ENCODE measurements around the gene PLXNA1. TPM values are rescaled to one million over a fixed set of nuclear protein-coding genes. Genes with fewer than 3 reads are reported as not detected.
A peak's percentile ranks its signal among the peaks of the same experiment; 100 is the strongest.

PLXNA1 gene
- total RNA-seq, 2 donors from 2014 or later = 3.4 to 7.9 TPM

DNA sequence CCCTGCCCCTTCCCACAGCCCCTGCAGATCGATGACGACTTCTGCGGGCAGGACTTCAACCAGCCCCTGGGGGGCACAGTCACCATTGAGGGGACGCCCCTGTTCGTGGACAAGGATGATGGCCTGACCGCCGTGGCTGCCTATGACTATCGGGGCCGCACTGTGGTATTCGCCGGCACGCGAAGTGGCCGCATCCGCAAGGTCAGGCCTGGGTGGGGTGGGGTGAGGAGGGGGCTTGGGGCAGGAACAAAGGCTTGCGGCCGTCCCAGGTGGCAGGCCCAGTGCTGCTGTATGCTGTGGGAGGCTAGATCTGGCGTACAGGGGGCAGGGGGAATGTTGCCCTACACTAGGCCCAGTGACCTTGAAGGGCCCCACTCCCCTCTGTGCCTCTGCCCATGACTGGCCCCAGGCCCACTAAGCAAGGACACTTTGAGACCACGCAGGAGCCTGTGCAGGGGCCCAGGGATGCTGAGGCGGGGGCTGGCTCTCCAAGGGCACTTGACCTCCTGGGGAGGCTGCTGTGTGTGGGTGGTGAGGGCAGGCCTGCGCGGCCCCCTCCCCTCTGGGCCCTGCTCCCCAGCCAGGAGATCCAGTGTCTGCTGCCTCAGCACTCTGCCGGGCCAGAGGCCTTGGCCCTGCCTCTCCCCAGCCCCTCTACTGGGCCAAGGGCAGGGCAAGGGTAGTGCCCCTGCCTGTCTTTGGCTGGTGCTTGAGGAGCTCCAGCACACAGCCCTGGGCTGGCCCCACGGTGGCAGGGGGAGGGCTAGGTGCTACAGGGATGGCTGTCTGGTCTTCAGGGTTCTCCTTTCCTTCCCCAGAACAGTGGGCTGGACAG, 8.7 kb downstream of the PLXNA1 start:
- Mint-ChIP-seq H3K36me3 (no peaks in the 10 kb centered on the region), H3K27ac (no peak overlapping the region), H3K9me3 (no peaks in the 10 kb centered on the region), H3K4me1 (ENCODE audit: low read depth in 2 of 2) (peaks cover 0 to 3% of the 10 kb centered on the region in 2 donors), H3K4me3 (no peak overlapping the region), H3K27me3 (no peaks in the 10 kb centered on the region)
- ATAC-seq (no peak), DNase-seq (ENCODE audit: low spot score) (no peak)

DNA sequence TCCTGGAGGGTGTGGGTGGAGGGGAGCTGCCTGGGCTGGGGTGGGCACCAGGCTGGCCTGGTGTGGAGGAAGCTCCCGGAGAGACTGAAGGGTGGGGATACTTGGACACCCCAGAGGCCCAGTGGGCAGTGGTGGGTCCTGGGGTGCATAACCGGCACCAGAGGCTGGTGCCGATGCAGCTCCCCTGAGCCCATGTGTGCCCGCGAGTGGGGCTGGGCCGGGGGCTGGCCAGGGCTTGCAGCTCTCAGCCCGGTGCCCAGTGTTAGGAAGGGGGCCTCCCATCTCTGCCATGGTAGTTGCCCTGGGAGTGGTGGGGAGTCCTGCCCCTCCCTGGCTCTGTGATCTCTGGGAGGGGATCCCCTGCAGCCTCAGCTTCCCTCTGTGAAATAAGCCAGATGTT, 9.3 kb downstream of the PLXNA1 start:
- Mint-ChIP-seq H3K4me1 (ENCODE audit: low read depth in 2 of 2) (peaks cover 0 to 3% of the 10 kb centered on the region in 2 donors), H3K36me3 (no peaks in the 10 kb centered on the region), H3K9me3 (no peaks in the 10 kb centered on the region), H3K27ac (no peak overlapping the region), H3K27me3 (no peaks in the 10 kb centered on the region), H3K4me3 (no peak overlapping the region)
- ATAC-seq (peak in 1 of 2 donors; percentile 9), DNase-seq (ENCODE audit: low spot score) (no peak)

DNA sequence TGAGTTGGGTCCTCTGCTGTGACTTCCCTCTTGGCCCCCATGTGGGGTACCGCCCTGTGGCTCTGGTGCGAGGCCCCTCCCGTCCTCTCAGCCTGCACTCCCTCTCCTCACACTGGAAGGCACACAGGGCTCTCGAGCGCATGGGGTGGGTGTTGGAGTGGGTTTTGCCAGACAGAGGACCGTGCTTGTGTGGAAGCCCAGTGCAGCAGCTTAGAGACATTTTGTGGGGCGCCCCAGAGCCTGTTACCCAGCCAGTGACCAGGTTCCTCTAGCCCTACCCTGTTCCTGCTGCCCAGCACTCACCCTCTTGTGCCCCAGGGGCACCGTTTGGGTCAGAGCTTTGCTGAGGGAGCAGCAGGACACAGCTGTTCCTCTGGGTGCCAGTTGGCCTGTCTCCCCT, 9.9 kb downstream of the PLXNA1 start:
- Mint-ChIP-seq H3K27ac (no peak overlapping the region), H3K4me1 (ENCODE audit: low read depth in 2 of 2) (no peaks in the 10 kb centered on the region), H3K9me3 (no peaks in the 10 kb centered on the region), H3K4me3 (no peak overlapping the region), H3K27me3 (no peaks in the 10 kb centered on the region), H3K36me3 (no peaks in the 10 kb centered on the region)
- DNase-seq (ENCODE audit: low spot score) (no peak), ATAC-seq (no peak)

DNA sequence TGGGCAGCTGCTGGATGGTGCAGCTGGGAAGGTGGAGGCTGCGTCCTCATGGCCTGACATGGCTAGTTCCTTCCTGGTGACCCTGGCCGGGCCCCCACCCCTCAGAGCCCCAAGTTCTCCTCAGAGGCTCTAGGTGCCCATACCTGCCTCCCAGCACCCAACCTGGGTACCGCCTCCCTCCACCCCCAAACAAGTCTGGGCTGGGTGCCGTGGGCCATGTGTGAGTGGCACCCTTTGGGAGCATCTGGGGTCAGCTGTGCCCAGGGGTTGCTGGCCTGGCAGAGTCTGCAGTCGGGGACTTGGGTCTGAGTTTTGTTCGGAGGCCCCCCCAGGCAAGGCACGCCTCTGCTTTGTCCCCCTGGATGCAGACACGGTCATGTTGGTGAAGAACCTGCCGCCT, 10.5 kb downstream of the PLXNA1 start:
- no peaks in the 10 kb centered on the region for H3K27me3 Mint-ChIP-seq
- ATAC-seq (no peak), DNase-seq (ENCODE audit: low spot score) (no peak)
- H3K27ac Mint-ChIP-seq = no peak overlapping the region
- H3K4me3 Mint-ChIP-seq = no peak overlapping the region
- no peaks in the 10 kb centered on the region for H3K9me3 Mint-ChIP-seq
- H3K36me3 Mint-ChIP-seq = no peaks in the 10 kb centered on the region
- H3K4me1 Mint-ChIP-seq (ENCODE audit: low read depth in 2 of 2) = no peaks in the 10 kb centered on the region

DNA sequence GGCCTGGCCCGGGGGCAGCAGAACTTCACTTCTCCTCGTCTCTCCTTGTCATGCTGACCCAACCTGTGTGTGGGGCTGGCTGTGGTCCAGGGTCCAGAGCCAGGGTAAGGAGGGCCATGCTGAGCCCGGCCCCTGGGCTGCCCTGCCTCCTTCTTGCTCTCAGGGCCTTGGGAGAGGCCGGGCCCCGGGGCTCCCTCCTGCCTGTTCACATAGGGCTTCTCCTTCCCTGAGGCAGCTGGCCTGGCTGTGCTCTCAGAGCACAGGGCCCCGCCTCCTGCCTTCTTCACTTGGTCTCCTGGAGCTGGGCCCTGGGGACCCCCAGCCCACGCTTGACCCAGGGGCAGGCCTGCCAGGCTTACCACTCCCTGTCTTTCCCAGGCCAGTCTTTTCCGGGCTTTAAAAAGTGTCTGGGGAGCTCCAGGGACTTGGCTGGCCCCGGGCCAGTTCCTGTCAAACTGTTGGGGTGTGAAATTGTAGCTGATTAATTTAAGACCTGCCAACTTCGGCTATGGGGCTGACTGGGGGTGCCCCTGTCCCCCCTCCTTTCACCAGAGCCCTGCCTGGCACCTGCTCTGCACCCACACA, 11.8 kb downstream of the PLXNA1 start:
- no peaks in the 10 kb centered on the region for H3K36me3 Mint-ChIP-seq

DNA sequence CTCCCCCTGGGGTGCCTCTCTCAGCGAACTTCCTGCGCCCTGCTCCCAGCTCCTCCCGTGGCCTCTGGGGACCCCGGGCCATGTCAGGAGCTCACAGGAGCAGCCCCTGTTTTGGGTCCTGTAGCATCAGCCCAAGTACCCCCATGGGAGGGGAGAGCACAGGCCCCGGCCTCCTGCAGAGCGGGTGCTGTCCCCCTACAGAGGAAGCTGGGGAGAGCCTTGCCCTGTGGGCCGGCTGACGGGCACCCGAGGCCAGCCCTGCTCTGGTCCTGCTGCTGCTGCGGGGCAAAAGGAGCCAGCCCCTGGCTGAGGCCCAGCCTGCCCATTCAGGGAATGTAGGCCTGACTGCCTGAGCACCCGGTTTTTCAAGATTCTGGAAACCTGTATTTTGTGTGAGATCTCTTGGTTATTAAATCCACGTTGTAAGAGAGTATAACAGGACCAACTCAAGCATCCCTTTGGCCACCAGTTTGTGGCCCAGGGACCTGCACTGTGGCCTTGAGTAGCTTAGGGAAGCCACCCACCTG, 12.4 kb downstream of the PLXNA1 start:
- Mint-ChIP-seq H3K9me3 (no peaks in the 10 kb centered on the region), H3K4me1 (ENCODE audit: low read depth in 2 of 2) (no peaks in the 10 kb centered on the region), H3K36me3 (no peaks in the 10 kb centered on the region), H3K27me3 (no peaks in the 10 kb centered on the region), H3K27ac (no peak overlapping the region), H3K4me3 (no peak overlapping the region)
- ATAC-seq (no peak), DNase-seq (ENCODE audit: low spot score) (no peak)

More for the DNA sequence above, 11.8 kb downstream of the PLXNA1 start:
- Mint-ChIP-seq H3K9me3 (no peaks in the 10 kb centered on the region), H3K4me1 (ENCODE audit: low read depth in 2 of 2) (no peaks in the 10 kb centered on the region), H3K27me3 (no peaks in the 10 kb centered on the region), H3K27ac (no peak overlapping the region), H3K4me3 (no peak overlapping the region)
- ATAC-seq (no peak), DNase-seq (ENCODE audit: low spot score) (no peak)

DNA sequence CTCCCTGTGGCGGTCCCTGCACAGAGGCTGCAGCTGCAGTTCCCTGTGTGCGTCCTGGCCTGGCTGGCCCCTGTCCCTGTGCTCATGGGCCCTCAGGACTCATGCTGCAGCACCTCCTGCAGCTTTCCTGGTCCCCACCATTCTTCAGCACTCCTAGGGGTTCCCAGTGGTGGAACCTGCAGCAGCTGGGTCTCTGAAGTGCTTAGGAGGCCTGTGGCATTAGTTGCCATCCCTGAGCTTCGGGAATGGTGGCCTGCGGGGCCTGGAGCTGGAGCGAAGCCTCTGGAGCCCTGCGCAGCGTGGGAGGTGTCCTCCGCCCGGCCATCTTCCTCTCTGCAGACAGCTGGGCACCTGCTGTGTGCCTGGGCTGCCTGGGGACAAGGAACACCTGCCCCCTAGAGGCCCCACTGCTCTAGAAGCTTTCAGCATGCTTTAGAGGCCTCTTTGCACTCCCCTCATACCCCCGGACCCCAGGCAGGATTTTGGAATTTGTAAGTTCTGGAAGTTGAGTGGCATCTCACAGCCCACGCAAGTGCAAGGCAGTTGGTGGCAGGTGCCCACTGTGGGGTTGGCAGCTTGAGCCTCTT, 13.1 kb downstream of the PLXNA1 start:
- no peak overlapping the region for H3K4me3 Mint-ChIP-seq
- ATAC-seq (no peak), DNase-seq (ENCODE audit: low spot score) (no peak)
- no peaks in the 10 kb centered on the region for H3K9me3 Mint-ChIP-seq
- H3K27ac Mint-ChIP-seq = no peak overlapping the region
- no peaks in the 10 kb centered on the region for H3K4me1 Mint-ChIP-seq (ENCODE audit: low read depth in 2 of 2)
- H3K36me3 Mint-ChIP-seq = no peaks in the 10 kb centered on the region
- no peaks in the 10 kb centered on the region for H3K27me3 Mint-ChIP-seq

DNA sequence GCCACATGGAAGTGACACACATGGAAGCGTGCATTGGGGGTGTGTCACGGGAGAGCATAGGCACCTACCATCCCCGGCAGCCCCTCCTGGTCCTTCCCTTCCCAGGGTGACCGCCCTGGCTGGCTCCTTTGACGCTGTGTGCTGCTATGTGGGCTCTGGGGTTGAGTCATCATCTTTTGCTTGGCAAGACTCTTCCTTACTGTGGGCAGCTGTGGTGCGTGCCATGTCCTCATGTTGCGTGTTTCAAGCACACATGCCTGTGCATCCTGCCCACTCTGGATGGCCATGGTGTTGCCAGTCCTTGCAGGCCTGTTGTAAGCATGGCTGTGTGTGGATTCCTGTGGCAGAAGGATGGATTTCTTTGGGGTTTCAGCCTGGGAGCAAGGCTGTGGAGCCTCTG, 14.0 kb downstream of the PLXNA1 start:
- ATAC-seq = no peak
- Mint-ChIP-seq H3K4me1 (ENCODE audit: low read depth in 2 of 2) (no peaks in the 10 kb centered on the region), H3K27ac (no peak overlapping the region), H3K4me3 (no peak overlapping the region), H3K9me3 (no peaks in the 10 kb centered on the region), H3K36me3 (no peaks in the 10 kb centered on the region), H3K27me3 (no peaks in the 10 kb centered on the region)
- no peak for DNase-seq (ENCODE audit: low spot score)

DNA sequence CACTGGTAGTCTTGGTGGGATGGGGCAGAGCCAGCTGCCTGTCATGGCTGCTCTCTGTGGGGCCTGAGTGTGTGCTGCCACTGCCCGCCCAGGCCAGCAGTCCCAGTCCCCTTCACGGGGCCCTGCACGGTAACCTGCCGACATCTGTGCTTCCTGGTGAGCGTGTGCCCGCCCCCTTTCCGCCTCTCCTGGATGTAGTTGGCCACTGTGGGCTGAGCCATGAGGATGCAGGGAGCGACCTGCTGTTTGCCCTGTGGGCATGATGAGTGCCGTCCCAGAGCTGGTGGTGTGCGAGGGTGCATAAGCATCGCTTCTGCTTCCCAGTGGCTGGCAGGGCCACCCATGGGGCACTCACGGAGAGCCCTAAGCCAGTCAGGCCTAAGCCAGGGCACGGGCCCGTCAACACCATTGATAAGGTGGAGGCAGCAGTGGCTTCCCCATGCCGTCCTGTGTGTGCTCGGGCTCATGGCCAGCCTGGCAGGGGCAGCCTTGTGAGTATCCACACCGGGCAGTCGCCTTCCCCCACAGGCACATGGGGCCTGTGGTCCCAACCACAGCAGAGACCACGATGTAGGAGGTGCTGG, 14.6 kb downstream of the PLXNA1 start:
- no peaks in the 10 kb centered on the region for H3K27me3 Mint-ChIP-seq
- DNase-seq (ENCODE audit: low spot score) = no peak
- ATAC-seq = no peak
- H3K4me3 Mint-ChIP-seq = no peak overlapping the region
- H3K4me1 Mint-ChIP-seq (ENCODE audit: low read depth in 2 of 2) = no peaks in the 10 kb centered on the region
- H3K36me3 Mint-ChIP-seq = no peaks in the 10 kb centered on the region
- H3K27ac Mint-ChIP-seq = no peak overlapping the region
- no peaks in the 10 kb centered on the region for H3K9me3 Mint-ChIP-seq

DNA sequence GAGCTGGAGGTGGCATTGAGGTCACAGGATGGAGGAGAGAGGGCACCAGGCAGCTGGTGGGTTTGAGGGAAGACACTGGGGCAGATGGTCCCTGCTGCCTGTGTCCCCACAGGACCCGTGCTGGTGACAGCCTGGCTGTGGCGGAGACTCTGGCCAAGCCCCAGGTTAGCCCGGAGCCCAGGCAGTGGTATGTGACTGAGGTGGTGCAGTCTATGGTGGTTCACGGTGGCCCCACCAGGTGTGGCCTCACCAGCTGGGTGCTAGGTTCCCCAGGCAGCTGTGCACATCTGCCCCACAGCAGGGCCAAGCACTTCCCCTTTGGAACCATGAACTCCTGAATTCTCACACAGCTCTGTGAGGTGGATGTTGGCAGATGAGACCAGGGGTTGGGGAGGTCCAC, 15.4 kb downstream of the PLXNA1 start:
- H3K36me3 Mint-ChIP-seq = no peaks in the 10 kb centered on the region
- no peak for DNase-seq (ENCODE audit: low spot score)
- H3K4me1 Mint-ChIP-seq (ENCODE audit: low read depth in 2 of 2) = no peaks in the 10 kb centered on the region
- no peaks in the 10 kb centered on the region for H3K27me3 Mint-ChIP-seq
- no peaks in the 10 kb centered on the region for H3K9me3 Mint-ChIP-seq
- no peak overlapping the region for H3K4me3 Mint-ChIP-seq
- no peak overlapping the region for H3K27ac Mint-ChIP-seq
- no peak for ATAC-seq

DNA sequence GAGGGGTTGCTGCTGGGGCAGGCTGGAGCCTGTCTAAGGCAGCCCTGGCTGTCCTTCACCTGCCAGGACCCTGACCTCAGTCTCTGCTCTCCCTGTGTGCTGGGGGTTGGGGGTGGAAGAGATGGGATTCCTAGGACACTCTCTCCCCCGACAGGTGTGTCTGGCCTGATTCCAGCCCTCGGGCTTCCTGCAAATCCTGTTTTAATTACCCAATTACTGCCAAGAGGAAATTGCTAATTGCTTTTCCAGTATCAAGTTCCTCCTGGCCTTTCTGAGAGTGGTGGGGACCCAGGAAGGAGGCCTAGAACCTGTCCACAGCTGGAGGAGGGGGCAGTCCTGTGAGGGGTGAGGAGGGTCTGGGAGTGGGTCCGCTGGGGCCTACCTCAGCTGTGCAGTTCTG, 15.8 kb downstream of the PLXNA1 start:
- Mint-ChIP-seq H3K9me3 (no peaks in the 10 kb centered on the region), H3K27me3 (no peaks in the 10 kb centered on the region), H3K36me3 (no peaks in the 10 kb centered on the region), H3K4me3 (no peak overlapping the region), H3K27ac (no peak overlapping the region), H3K4me1 (ENCODE audit: low read depth in 2 of 2) (no peaks in the 10 kb centered on the region)
- DNase-seq (ENCODE audit: low spot score) = no peak
- ATAC-seq = no peak

DNA sequence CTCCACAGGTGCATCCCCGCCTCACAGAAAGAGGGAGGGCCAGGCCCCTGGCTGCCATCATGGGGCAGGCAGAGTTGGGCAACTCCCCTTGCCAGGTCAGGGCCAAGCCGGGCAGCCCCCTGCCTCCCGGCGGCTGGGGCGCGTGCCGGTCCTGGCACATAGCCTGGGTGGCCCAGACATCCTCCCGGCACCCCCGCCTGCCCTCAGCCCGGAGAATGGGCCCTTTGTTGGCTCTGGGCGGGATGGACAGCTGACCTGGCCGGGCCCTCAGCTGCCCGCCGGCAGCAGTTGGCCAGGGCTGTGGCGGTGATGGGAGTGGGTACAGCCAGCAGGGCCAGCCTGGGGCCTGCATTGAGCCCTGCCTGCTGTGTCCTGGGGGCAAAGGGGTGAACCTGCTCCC, 16.5 kb downstream of the PLXNA1 start:
- Mint-ChIP-seq H3K4me3 (no peak overlapping the region), H3K27ac (no peak overlapping the region), H3K27me3 (no peaks in the 10 kb centered on the region), H3K4me1 (ENCODE audit: low read depth in 2 of 2) (no peaks in the 10 kb centered on the region), H3K9me3 (no peaks in the 10 kb centered on the region), H3K36me3 (no peaks in the 10 kb centered on the region)
- ATAC-seq = no peak
- DNase-seq (ENCODE audit: low spot score) = no peak

DNA sequence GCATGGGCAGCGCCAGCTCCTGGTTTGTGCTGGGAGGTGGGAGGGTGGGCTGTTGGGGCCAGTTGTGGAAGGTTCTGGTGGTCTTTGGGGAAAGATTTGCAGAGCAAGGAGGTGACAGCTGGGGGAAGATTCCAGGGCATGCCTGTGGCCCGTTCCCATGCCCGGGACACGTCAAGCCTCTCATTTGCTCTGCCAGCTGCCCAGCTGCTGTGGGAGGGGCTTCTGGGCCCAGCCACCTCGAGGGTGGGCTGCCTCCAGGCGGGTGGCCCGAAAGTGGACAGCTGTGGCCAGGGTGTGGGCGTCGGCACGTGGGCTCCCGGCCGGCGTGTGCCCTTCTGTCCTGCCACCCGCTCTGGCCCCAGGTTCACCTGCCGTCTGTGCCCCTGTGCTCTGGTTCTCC, 17.2 kb downstream of the PLXNA1 start:
- Mint-ChIP-seq H3K36me3 (no peaks in the 10 kb centered on the region), H3K4me3 (no peak overlapping the region), H3K4me1 (ENCODE audit: low read depth in 2 of 2) (no peaks in the 10 kb centered on the region), H3K27me3 (no peaks in the 10 kb centered on the region), H3K9me3 (no peaks in the 10 kb centered on the region), H3K27ac (no peak overlapping the region)
- DNase-seq (ENCODE audit: low spot score) (no peak), ATAC-seq (no peak)

DNA sequence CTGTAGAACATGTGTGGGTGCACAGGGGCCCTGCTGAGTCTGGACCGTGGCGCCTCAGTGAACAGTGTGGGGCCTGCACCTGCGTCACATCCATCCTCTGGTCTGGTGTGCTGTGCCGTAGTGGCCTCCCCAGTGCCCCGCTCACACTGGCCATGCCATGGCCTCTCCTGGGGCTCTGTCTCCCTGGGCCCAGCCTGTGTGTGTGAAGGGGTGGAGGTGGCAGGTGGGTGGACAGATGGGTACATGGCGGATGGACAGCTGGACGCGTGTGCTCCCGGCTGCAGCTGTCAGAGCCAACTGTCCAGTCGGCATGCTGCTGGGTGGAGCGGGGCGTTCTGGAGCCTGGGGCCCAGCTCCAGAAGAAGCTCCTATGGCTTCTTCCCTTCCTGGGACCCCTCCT, 17.8 kb downstream of the PLXNA1 start:
- H3K36me3 Mint-ChIP-seq = no peaks in the 10 kb centered on the region
- DNase-seq (ENCODE audit: low spot score) (no peak), ATAC-seq (no peak)
- no peak overlapping the region for H3K4me3 Mint-ChIP-seq
- no peaks in the 10 kb centered on the region for H3K9me3 Mint-ChIP-seq
- H3K27ac Mint-ChIP-seq = no peak overlapping the region
- no peaks in the 10 kb centered on the region for H3K27me3 Mint-ChIP-seq
- H3K4me1 Mint-ChIP-seq (ENCODE audit: low read depth in 2 of 2) = no peaks in the 10 kb centered on the region
